Neuronal stem cell (in vitro differentiated cells): Measurements from ENCODE around the gene PSENEN.

Source experiments
- DNase-seq: peaks from one replicate; pipeline ENCODE4 v3.0.0-alpha.2; 2013; ENCODE audit warnings: low spot score
- H2AFZ ChIP-seq: one replicate; pipeline ENCODE4 v1.6.1; 2013; ENCODE audit warnings: mild to moderate bottlenecking, low read length, inconsistent platforms
- H2AK5ac ChIP-seq: 2 replicates; pipeline ENCODE4 v1.6.1; 2013; ENCODE audit warnings: low read depth, mild to moderate bottlenecking, inconsistent platforms, low read length, moderate library complexity, mixed read lengths
- H2BK120ac ChIP-seq: 2 replicates; pipeline ENCODE4 v1.6.1; 2013; ENCODE audit warnings: low read depth, mild to moderate bottlenecking, inconsistent platforms, low read length, moderate library complexity, mixed read lengths
- H2BK12ac ChIP-seq: one replicate; pipeline ENCODE4 v1.6.1; 2013; ENCODE audit warnings: low read length, inconsistent platforms
- H2BK15ac ChIP-seq: 2 replicates; pipeline ENCODE4 v1.6.1; 2013; ENCODE audit warnings: mild to moderate bottlenecking, low read length, inconsistent platforms, mixed read lengths
- H2BK5ac ChIP-seq: one replicate; pipeline ENCODE4 v1.6.1; 2013; ENCODE audit warnings: inconsistent platforms, mild to moderate bottlenecking, low read length, moderate library complexity
- H3K14ac ChIP-seq: one replicate; pipeline ENCODE4 v1.6.1; 2013; ENCODE audit warnings: low read length, inconsistent platforms
- H3K18ac ChIP-seq: 2 replicates; pipeline ENCODE4 v1.6.1; 2013; ENCODE audit warnings: low read length, inconsistent platforms
- H3K23ac ChIP-seq: 2 replicates; pipeline ENCODE4 v1.6.1; 2013; ENCODE audit warnings: low read depth, mild to moderate bottlenecking, mixed read lengths, low read length, inconsistent platforms; ENCODE audit not compliant: poor library complexity
- H3K27ac ChIP-seq: replicated peaks from 3 replicates; pipeline ENCODE4 v1.5.1; 2013; ENCODE audit warnings: low read length, inconsistent platforms
- H3K27me3 ChIP-seq, 3 experiments: 2 replicates each; pipeline ENCODE4 v1.6.1; 2013; ENCODE audit warnings: low read length in 3 of 3, mild to moderate bottlenecking in 2 of 3, inconsistent platforms in 1 of 3, low read depth in 1 of 3, mixed read lengths in 1 of 3, moderate library complexity in 1 of 3; ENCODE audit not compliant: control insufficient read depth in 3 of 3, insufficient read depth in 3 of 3
- H3K36me3 ChIP-seq, 2 donors: replicated peaks in 1 of 2; 2 replicates each; pipeline ENCODE4 v1.6.1; 2013; ENCODE audit warnings: low read length in 2 of 2; ENCODE audit not compliant: control insufficient read depth in 2 of 2, insufficient read depth in 2 of 2
- H3K4ac ChIP-seq: 2 replicates; pipeline ENCODE4 v1.6.1; 2013; ENCODE audit warnings: inconsistent platforms, mild to moderate bottlenecking, low read length, moderate library complexity
- H3K4me1 ChIP-seq, 2 donors: 1 replicate in 1 of 2; 2 replicates in 1 of 2; pipeline ENCODE4 v1.6.1; 2013; ENCODE audit warnings: low read length in 2 of 2, low read depth in 1 of 2; ENCODE audit not compliant: control insufficient read depth in 2 of 2, insufficient read depth in 1 of 2
- H3K4me2 ChIP-seq: one replicate; pipeline ENCODE4 v1.6.1; 2013; ENCODE audit warnings: mild to moderate bottlenecking, low read length, inconsistent platforms; ENCODE audit not compliant: insufficient read depth, poor library complexity, severe bottlenecking
- H3K4me3 ChIP-seq, 2 donors: 2 replicates each; pipeline ENCODE4 v1.5.1; 2013; ENCODE audit warnings: low read length in 2 of 2, mild to moderate bottlenecking in 2 of 2, inconsistent platforms in 1 of 2, moderate library complexity in 1 of 2
- H3K79me1 ChIP-seq: one replicate; pipeline ENCODE4 v1.6.1; 2013; ENCODE audit warnings: low read depth, mild to moderate bottlenecking, inconsistent platforms, low read length, moderate library complexity
- H3K9ac ChIP-seq: one replicate; pipeline ENCODE4 v1.6.1; 2013; ENCODE audit warnings: mild to moderate bottlenecking, low read depth, low read length, inconsistent platforms; ENCODE audit not compliant: poor library complexity
- H3K9me3 ChIP-seq, 2 donors: replicated peaks in 1 of 2; 2 replicates each; pipeline versions ENCODE3 to v1.6.1; 2013; ENCODE audit warnings: low read length in 2 of 2, mild to moderate bottlenecking in 2 of 2, inconsistent platforms in 1 of 2, low read depth in 1 of 2, mixed read lengths in 1 of 2, moderate library complexity in 1 of 2; ENCODE audit not compliant: control insufficient read depth in 2 of 2, insufficient read depth in 1 of 2
- H4K8ac ChIP-seq: one replicate; pipeline ENCODE4 v1.6.1; 2013; ENCODE audit warnings: low read depth, mild to moderate bottlenecking, inconsistent platforms, low read length, moderate library complexity
- H4K91ac ChIP-seq: one replicate; pipeline ENCODE4 v1.6.1; 2013; ENCODE audit warnings: low read length, low read depth, mild to moderate bottlenecking, inconsistent platforms; ENCODE audit not compliant: poor library complexity
- WGBS, 2 donors: extraction: QIAGEN DNeasy Blood & Tissue Kit; methylation state at CpG; one replicate each; pipeline ENCODE4 v1.1.7; 2013; ENCODE audit warnings: missing lambda C conversion rate in 2 of 2, mixed read lengths in 1 of 2; ENCODE audit not compliant: insufficient read length in 2 of 2, insufficient replicate concordance in 1 of 2; ENCODE audit errors: extremely low coverage in 2 of 2; 5-methylcytosine and 5-hydroxymethylcytosine counted together

PSENEN gene

GRCh38 chr19:35713904-35714495 lies 31.5 kb upstream of the PSENEN start:
- no peak overlapping the region for H3K4me3 ChIP-seq
- no peak overlapping the region for H2AFZ ChIP-seq
- H2AK5ac ChIP-seq, result peak overlapping the region; percentile 7
- peaks cover 15 to 20% of the 10 kb centered on the region in 2 donors for H3K4me1 ChIP-seq
- H4K91ac ChIP-seq, result no peak overlapping the region
- H3K4me2 ChIP-seq, result no peak overlapping the region
- no peak overlapping the region for H3K23ac ChIP-seq
- no peak overlapping the region for H2BK5ac ChIP-seq
- no peak overlapping the region for H3K18ac ChIP-seq
- no peak overlapping the region for H2BK15ac ChIP-seq
- H2BK12ac ChIP-seq, result no peak overlapping the region
- no CpG with 5 or more reads among the region's 12 CpGs for whole genome bisulfite sequencing, 2 donors
- no peak overlapping the region for H3K9ac ChIP-seq
- peaks cover 11% of the 10 kb centered on the region for H3K79me1 ChIP-seq
- no peak overlapping the region for H3K4ac ChIP-seq
- H2BK120ac ChIP-seq, result no peak overlapping the region
- no peak overlapping the region for H4K8ac ChIP-seq
- H3K36me3 ChIP-seq, result no peaks in the 10 kb centered on the region
- H3K27ac ChIP-seq, result no peak overlapping the region
- no peaks in the 10 kb centered on the region for H3K9me3 ChIP-seq
- no peak for DNase-seq
- H3K14ac ChIP-seq, result no peak overlapping the region
- peaks cover 0 to 5% (median 0%) of the 10 kb centered on the region in 3 experiments for H3K27me3 ChIP-seq

DNA sequence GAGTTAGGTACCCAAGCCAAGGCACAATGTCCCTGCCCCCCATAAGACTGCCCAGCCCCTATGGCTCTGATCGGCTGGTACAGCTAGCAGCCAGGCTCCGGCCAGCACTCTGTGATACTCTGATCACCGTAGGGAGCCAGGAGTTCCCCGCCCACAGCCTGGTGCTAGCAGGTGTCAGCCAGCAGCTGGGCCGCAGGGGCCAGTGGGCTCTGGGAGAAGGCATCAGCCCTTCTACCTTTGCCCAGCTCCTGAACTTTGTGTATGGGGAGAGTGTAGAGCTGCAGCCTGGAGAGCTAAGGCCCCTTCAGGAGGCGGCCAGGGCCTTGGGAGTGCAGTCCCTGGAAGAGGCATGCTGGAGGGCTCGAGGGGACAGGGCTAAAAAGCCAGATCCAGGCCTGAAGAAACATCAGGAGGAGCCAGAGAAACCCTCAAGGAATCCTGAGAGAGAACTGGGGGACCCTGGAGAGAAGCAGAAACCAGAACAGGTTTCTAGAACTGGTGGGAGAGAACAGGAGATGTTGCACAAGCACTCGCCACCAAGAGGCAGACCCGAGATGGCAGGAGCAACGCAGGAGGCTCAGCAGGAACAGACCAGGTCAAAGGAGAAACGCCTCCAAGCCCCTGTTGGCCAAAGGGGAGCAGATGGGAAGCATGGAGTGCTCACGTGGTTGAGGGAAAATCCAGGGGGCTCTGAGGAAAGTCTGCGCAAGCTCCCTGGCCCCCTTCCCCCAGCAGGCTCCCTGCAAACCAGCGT lies 30.7 kb upstream of the PSENEN start:
- Histone ChIP-seq H3K18ac (peak overlapping the region; percentile 80), H4K91ac (peak overlapping the region; percentile 79), H3K27me3 (peaks cover 0 to 5% (median 0%) of the 10 kb centered on the region in 3 experiments), H3K4me2 (no peak overlapping the region), H3K9me3 (no peaks in the 10 kb centered on the region), H3K79me1 (peaks cover 14% of the 10 kb centered on the region), H3K4me1 (peaks cover 17 to 22% of the 10 kb centered on the region in 2 donors), H2BK120ac (no peak overlapping the region), H3K23ac (no peak overlapping the region), H3K36me3 (peaks cover 0 to 5% of the 10 kb centered on the region in 2 donors), H2AFZ (no peak overlapping the region), H3K4me3 (no peak overlapping the region), H2BK15ac (no peak overlapping the region), H3K14ac (peak overlapping the region; percentile 32), H3K27ac (no peak overlapping the region), H2BK5ac (peak overlapping the region; percentile 98), H4K8ac (peak overlapping the region; percentile 48), H2AK5ac (peak overlapping the region; percentile 96), H3K9ac (peak overlapping the region; percentile 56), H2BK12ac (peak overlapping the region; percentile 92), H3K4ac (peak overlapping the region; percentile 41)
- no CpG with 5 or more reads among the region's 14 CpGs for WGBS, 2 donors
- no peak for DNase-seq

DNA sequence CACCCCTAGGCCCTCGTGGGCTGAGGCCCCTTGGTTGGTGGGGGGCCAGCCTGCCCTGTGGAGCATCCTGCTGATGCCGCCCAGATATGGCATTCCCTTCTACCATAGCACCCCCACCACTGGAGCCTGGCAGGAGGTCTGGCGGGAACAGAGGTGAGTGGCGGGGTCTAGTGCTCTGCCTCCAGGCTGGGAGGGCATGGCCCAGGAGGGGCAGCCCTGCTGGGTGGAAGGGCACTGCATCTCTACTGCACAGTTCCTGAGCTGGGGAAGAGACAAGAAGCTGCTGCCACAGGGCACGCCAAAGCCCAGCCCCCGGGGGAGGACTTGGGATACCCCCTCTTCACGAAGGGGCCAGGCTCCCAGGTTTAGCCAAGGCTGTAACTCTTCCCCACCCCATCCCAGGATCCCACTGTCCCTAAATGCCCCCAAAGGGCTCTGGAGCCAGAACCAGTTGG lies 30.1 kb upstream of the PSENEN start:
- Histone ChIP-seq H3K36me3 (peaks cover 5 to 11% of the 10 kb centered on the region in 2 donors), H3K4me3 (peak overlapping the region; percentile 74 to 84), H4K91ac (peak overlapping the region; percentile 79), H3K27ac (no peak overlapping the region), H3K9ac (peak overlapping the region; percentile 56), H2BK12ac (peak overlapping the region; percentile 92), H2BK15ac (peak overlapping the region; percentile 94), H2AFZ (no peak overlapping the region), H2BK120ac (peak overlapping the region; percentile 93), H3K4ac (peak overlapping the region; percentile 41), H3K79me1 (peaks cover 18% of the 10 kb centered on the region), H3K23ac (peak overlapping the region; percentile 92), H3K14ac (peak overlapping the region; percentile 14), H2BK5ac (peak overlapping the region; percentile 98), H3K4me2 (peak overlapping the region; percentile 99), H2AK5ac (peak overlapping the region; percentile 96), H3K18ac (peak overlapping the region; percentile 98), H4K8ac (peak overlapping the region; percentile 48), H3K4me1 (peaks cover 17 to 22% of the 10 kb centered on the region in 2 donors), H3K27me3 (peaks cover 0 to 5% (median 0%) of the 10 kb centered on the region in 3 experiments), H3K9me3 (no peaks in the 10 kb centered on the region)
- WGBS, 2 donors, result no CpG with 5 or more reads among the region's 7 CpGs
- DNase-seq, result no peak
